ENCODE data around the gene PCAT7. TPM values are rescaled to one million over a fixed set of nuclear protein-coding genes. Genes with fewer than 3 reads are reported as not detected.
A peak's percentile ranks its signal among the peaks of the same experiment; 100 is the strongest.

PCAT7 gene
- total and polyA plus RNA-seq, 9 of the 15 experiments (the other 6 are each of a cell fraction or from before 2014, with no cell fraction given), result 0.09 to 0.13 TPM; not detected in 7

GRCh38 chr9:94603259-94604160 is 48.6 kb downstream of the PCAT7 start:
- 5% methylated on average over 21 of the region's 21 CpGs for WGBS (ENCODE audit: insufficient coverage, low coverage, missing lambda C conversion rate)
- CTCF ChIA-PET (ENCODE audit: low intra/inter-chr PET ratio), result interaction anchor here (0.6 to 1.1 kb wide), 3 partner anchors 28 to 652 kb away, joined by 3 to 4 read pairs (median 3); partner anchors contain the start of gene PCAT7
- H3K9ac ChIP-seq (ENCODE audit: insufficient read depth in 1 of 2, low read depth in 2 of 2, low read length in 2 of 2), result no peak overlapping the region
- TF ChIP-seq RNF2 (IDR thresholded peaks at IDR 0.05) (0 out of 2 replicates have a peak, but pooled peaks have one; percentile 10), MCM5 (IDR thresholded peaks at IDR 0.05; ENCODE audit: low read depth) (no peak), RAD21 (CRISPR knock-in tag; conservative IDR thresholded peaks at IDR 0.05 in 1 of 2, IDR thresholded peaks at IDR 0.05 in 1 of 2) (peak; percentile 69 to 86), CREB1 (IDR thresholded peaks at IDR 0.05) (peak; percentile 70), CREB1 (CRISPR knock-in tag; IDR thresholded peaks at IDR 0.05) (peak; percentile 76), CEBPB (tag; IDR thresholded peaks at IDR 0.05) (0 out of 2 replicates have a peak, but pooled peaks have one; percentile 22), DEAF1 (CRISPR knock-in tag; IDR thresholded peaks at IDR 0.05) (peak; percentile 31; the same call in 1 of the 2 replicates), BCLAF1 (IDR thresholded peaks at IDR 0.05; ENCODE audit: borderline replicate concordance in 1 of 2, control insufficient read depth in 1 of 2, low read depth in 2 of 2, low read length in 1 of 2) (no peak), KDM2B (CRISPR knock-in tag; IDR thresholded peaks at IDR 0.05) (no peak), STAG1 (CRISPR knock-in tag; IDR thresholded peaks at IDR 0.05; ENCODE audit: borderline replicate concordance) (peak; percentile 69; the same call in 1 of the 2 replicates)

More at GRCh38 chr9:94603259-94604160, 48.6 kb downstream of the PCAT7 start:
- intact Hi-C loops (cut with micrococcal nuclease) (loop anchor here (1.0 kb wide), 2 partner anchors 20 to 49 kb away; no protein-coding TSS in a partner anchor), in situ Hi-C loops (cut with MboI) (no loop called here)
- Histone ChIP-seq H3K9me1 (ENCODE audit: control insufficient read depth, insufficient read depth, low read length) (no peaks in the 10 kb centered on the region), H2AFZ (ENCODE audit: low read depth, low read length) (no peak overlapping the region), H3K4me3 (no peak overlapping the region), H3K27me3 (ENCODE audit: control insufficient read depth in 2 of 2, insufficient read depth in 2 of 2, low read length in 2 of 2) (peaks cover 35 to 73% of the 10 kb centered on the region in 2 experiments), H3K79me2 (ENCODE audit: control insufficient read depth, insufficient read depth, low read length) (no peaks in the 10 kb centered on the region), H3K36me3 (ENCODE audit: control insufficient read depth, insufficient read depth, low read length) (no peaks in the 10 kb centered on the region), H3K27ac (ENCODE audit: extremely low read depth, low read depth, low read length) (no peak overlapping the region), H4K20me1 (replicated peaks; ENCODE audit: control insufficient read depth, insufficient read depth, low read length) (no peaks in the 10 kb centered on the region; the same call in 1 of the 2 replicates), H3K4me2 (ENCODE audit: insufficient read depth, low read length) (no peak overlapping the region; the same call in 1 of the 2 replicates), H3K4me1 (replicated peaks in 1 of 2; ENCODE audit: control insufficient read depth in 2 of 2, insufficient read depth in 2 of 2, low read length in 2 of 2) (0 out of 5 replicates have a peak, but pooled peaks cover 0 to 3% of the 10 kb centered on the region in 2 experiments), H3K9me3 (replicated peaks; ENCODE audit: control insufficient read depth, insufficient read depth, low read depth, low read length) (no peaks in the 10 kb centered on the region)
- DNase-seq (ENCODE audit: extremely low read depth in 1 of 4, low spot score in 3 of 4) (peak; percentile 76 to 90 (median 87)), ATAC-seq (peak; percentile 94), FAIRE-seq (peak; percentile 82)
- POLR2A ChIA-PET, result interaction anchor here (0.8 kb wide), 1 partner anchor 32 kb away, joined by 4 read pairs; no protein-coding TSS in a partner anchor
- no TSS peak for BruUV-seq (replicated peaks)

All from K562 (cell line).